HEK293T (cell line): ENCODE results near the gene STEAP4.
"Not testable (repeated sequence)": the region's sequence is repeated elsewhere in the genome, so short reads cannot be mapped to it uniquely, and the experiment has no call there.

Experiments used
- CTCF ChIA-PET: fragments of 350-600 bp; formaldehyde crosslinking; extraction: SDS; loops from one replicate; lab custom pipeline; 2021; ENCODE audit warnings: antibody characterized with exemption, inconsistent platforms; lab: Yijun Ruan, JAX
- POLR2A ChIA-PET: fragments of 350-600 bp; formaldehyde crosslinking; extraction: SDS; loops from one replicate; lab custom pipeline; 2020; ENCODE audit warnings: antibody characterized with exemption, inconsistent platforms; lab: Yijun Ruan, JAX
- DNase-seq: peaks from one replicate; pipeline ENCODE4 v3.0.0; 2012; ENCODE audit warnings: mixed read lengths; ENCODE audit errors: extremely low spot score
- ARNT ChIP-seq: fragments of 450-650 bp; IDR thresholded peaks from 2 replicates; pipeline ENCODE4 v1.6.1; 2017; ENCODE audit warnings: mild to moderate bottlenecking
- BHLHE40 ChIP-seq: fragments of 450-650 bp; IDR thresholded peaks from 2 replicates; pipeline ENCODE4 v1.6.1; 2016; ENCODE audit warnings: mild to moderate bottlenecking, moderate library complexity, borderline replicate concordance
- CTBP1 ChIP-seq: fragments of 450-650 bp; IDR thresholded peaks from 2 replicates; pipeline ENCODE4 v1.6.1; 2016; ENCODE audit warnings: borderline replicate concordance
- ELF4 ChIP-seq: fragments of 450-650 bp; IDR thresholded peaks from 2 replicates; pipeline ENCODE4 v1.6.1; 2017; ENCODE audit warnings: antibody characterized with exemption
- FOXA1 ChIP-seq: fragments of 450-650 bp; IDR thresholded peaks from 2 replicates; pipeline ENCODE4 v1.6.1; 2016; ENCODE audit warnings: mild to moderate bottlenecking
- FOXK2 ChIP-seq: fragments of 450-650 bp; IDR thresholded peaks from 2 replicates; pipeline ENCODE4 v1.6.1; 2016; ENCODE audit warnings: mild to moderate bottlenecking
- FOXM1 ChIP-seq: fragments of 450-650 bp; IDR thresholded peaks from 2 replicates; pipeline ENCODE4 v1.6.1; 2017; ENCODE audit warnings: mild to moderate bottlenecking, borderline replicate concordance
- HDGF ChIP-seq: fragments of 450-650 bp; IDR thresholded peaks from 2 replicates; pipeline ENCODE4 v1.6.1; 2017; ENCODE audit warnings: antibody characterized with exemption, borderline replicate concordance
- L3MBTL2 ChIP-seq: fragments of 450-650 bp; conservative IDR thresholded peaks from 2 replicates; pipeline ENCODE4 v1.6.1; 2016; ENCODE audit warnings: mild to moderate bottlenecking
- LEF1 ChIP-seq: fragments of 450-650 bp; IDR thresholded peaks from 2 replicates; pipeline ENCODE4 v1.6.1; 2017; ENCODE audit warnings: mild to moderate bottlenecking, borderline replicate concordance
- NFRKB ChIP-seq: fragments of 450-650 bp; IDR thresholded peaks from 2 replicates; pipeline ENCODE4 v1.6.1; 2016; ENCODE audit warnings: mild to moderate bottlenecking, moderate library complexity
- PKNOX1 ChIP-seq: fragments of 450-650 bp; IDR thresholded peaks from 2 replicates; pipeline ENCODE4 v1.6.1; 2016
- SP1 ChIP-seq: fragments of 450-650 bp; IDR thresholded peaks from 2 replicates; pipeline ENCODE4 v1.6.1; 2017
- SUZ12 ChIP-seq: fragments of 450-650 bp; IDR thresholded peaks from 2 replicates; pipeline ENCODE4 v1.6.1; 2016; ENCODE audit warnings: mild to moderate bottlenecking
- TARDBP ChIP-seq: fragments of 450-650 bp; IDR thresholded peaks from 2 replicates; pipeline ENCODE4 v1.6.1; 2016
- ZNF384 ChIP-seq: fragments of 450-650 bp; IDR thresholded peaks from 2 replicates; pipeline ENCODE4 v1.6.1; 2016

STEAP4 gene

GRCh38 chr7:88280801-88281200 lies 25.9 kb downstream of the STEAP4 start:
- TF ChIP-seq FOXK2 (no peak), HDGF (no peak), SUZ12 (no peak), PKNOX1 (no peak), L3MBTL2 (no peak), CTBP1 (no peak), FOXA1 (no peak), ARNT (no peak), ELF4 (no peak), NFRKB (no peak), SP1 (no peak), FOXM1 (no peak), BHLHE40 (no peak), ZNF384 (no peak), LEF1 (no peak), TARDBP (no peak)
- POLR2A ChIA-PET: no interaction called here
- DNase-seq: no peak
- CTCF ChIA-PET: no interaction called here

GRCh38 chr7:88279323-88279722 lies 27.4 kb downstream of the STEAP4 start:
- no peak for TF ChIP-seq SP1
- TF ChIP-seq PKNOX1: no peak
- TF ChIP-seq HDGF: no peak
- no peak for TF ChIP-seq ELF4
- no peak for TF ChIP-seq LEF1
- no peak for TF ChIP-seq NFRKB
- TF ChIP-seq BHLHE40: no peak
- CTCF ChIA-PET: no interaction called here
- POLR2A ChIA-PET: no interaction called here
- DNase-seq: no peak

GRCh38 chr7:88278881-88279280 lies 27.8 kb downstream of the STEAP4 start:
- TF ChIP-seq PKNOX1: no peak
- no peak for DNase-seq
- ChIA-PET CTCF (no interaction called here), POLR2A (no interaction called here)

GRCh38 chr7:88276605-88277153 lies 30.0 kb downstream of the STEAP4 start:
- CTCF ChIA-PET: no interaction called here
- no peak for TF ChIP-seq PKNOX1
- DNase-seq: no peak
- POLR2A ChIA-PET: no interaction called here

- DNase-seq, CTCF ChIA-PET, POLR2A ChIA-PET: not testable (repeated sequence)
Observed at GRCh38 chr7:88274856-88275255, 31.8 kb downstream of the STEAP4 start.

GRCh38 chr7:88269586-88269985 lies 37.1 kb downstream of the STEAP4 start:
- CTCF ChIA-PET: no interaction called here
- DNase-seq: no peak
- no peak for TF ChIP-seq FOXM1
- no peak for TF ChIP-seq SP1
- no peak for TF ChIP-seq LEF1
- TF ChIP-seq L3MBTL2: no peak
- TF ChIP-seq FOXK2: no peak
- TF ChIP-seq HDGF: no peak
- no peak for TF ChIP-seq SUZ12
- no peak for TF ChIP-seq ARNT
- TF ChIP-seq BHLHE40: no peak
- TF ChIP-seq NFRKB: no peak
- POLR2A ChIA-PET: no interaction called here

- no peak for TF ChIP-seq NFRKB
- no peak for TF ChIP-seq LEF1
- TF ChIP-seq CTBP1: no peak
- TF ChIP-seq ELF4: no peak
- no peak for TF ChIP-seq PKNOX1
- TF ChIP-seq HDGF: no peak
- TF ChIP-seq FOXM1: no peak
- no peak for TF ChIP-seq FOXK2
- TF ChIP-seq L3MBTL2: no peak
- TF ChIP-seq TARDBP: no peak
- no peak for TF ChIP-seq SP1
- TF ChIP-seq ARNT: no peak
- CTCF ChIA-PET: no interaction called here
- POLR2A ChIA-PET: no interaction called here
- no peak for DNase-seq
Observed at GRCh38 chr7:88268858-88269257, 37.8 kb downstream of the STEAP4 start.
